Measurements from ENCODE around the gene PRKAR2B.
"Not testable (repeated sequence)": the region's sequence is repeated elsewhere in the genome, so short reads cannot be mapped to it uniquely, and the experiment has no call there.

PRKAR2B gene

DNA sequence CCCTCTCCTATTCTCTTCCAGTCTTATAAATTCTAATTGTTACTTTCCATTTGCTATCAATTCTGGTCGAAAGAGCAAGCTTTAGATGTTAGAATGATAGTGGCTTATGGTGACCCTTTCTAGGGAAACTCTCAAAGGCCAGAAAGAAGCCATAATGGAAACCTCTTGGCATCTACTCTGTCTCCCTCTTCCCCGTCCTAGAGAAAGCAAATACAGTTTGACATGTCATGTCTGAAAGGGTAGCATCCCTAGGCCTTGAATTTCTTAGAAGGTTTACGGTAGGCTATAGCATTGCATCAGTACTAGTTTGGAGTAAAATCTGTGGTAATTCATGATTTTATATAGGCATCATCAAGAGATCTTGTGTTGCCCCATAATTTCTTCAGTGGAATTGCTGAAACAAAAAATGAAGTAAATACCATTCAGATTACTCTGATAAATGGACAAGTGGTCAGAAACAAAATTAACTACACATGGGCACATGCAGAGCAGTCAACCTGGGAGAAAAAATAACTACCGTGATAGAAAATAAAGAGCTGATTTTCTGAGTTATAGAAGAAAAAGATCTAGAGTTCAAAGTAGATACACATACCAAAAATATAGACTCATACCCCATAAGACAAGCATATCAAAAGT lies 4.4 kb downstream of the PRKAR2B start:
- DNase-seq: no peak

DNA sequence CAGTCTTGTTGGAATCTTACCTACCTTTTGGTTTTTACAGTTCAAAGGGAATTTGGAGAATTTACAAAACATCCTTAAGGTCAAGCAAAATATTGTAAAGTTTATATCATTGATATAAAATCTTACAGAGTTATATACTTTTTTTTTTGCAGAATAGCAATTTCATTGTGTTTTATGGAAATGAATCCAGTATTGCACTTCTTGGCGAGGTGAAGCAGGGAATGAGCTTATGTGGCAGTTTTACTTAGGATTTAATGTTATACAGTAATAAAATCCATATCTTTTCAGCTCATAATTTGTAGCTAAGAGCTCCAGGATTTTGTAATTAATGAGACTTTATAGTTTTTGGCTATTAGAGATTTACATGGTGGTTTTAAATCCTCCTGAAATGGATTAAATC lies 5.0 kb downstream of the PRKAR2B start:
- no peak for DNase-seq

DNA sequence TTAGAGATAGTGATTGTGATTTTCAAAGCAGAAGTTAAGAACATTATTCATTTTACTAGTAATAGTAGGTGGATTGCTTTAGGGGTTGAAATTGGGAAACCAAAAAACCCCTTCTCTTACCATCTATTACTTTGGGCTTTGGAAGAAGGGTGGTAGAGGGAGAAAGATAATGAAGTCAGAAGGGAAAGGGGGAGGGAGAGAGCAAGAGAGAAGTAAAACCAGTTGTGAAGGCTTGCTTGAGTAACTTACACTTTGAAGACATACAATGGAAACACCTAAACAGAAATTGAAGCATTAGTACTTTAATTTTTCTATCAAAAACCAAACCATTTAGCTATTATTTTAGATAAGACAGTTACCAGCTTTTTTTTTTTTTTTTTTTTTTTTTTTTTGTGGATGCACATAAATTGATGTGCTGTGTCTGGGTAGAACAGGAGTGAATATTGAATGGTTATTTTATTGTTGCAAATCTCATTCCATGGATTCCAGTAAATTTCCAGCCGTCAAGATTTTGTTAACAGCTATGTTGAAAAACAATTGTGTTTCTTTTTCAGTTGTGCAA lies 5.5 kb downstream of the PRKAR2B start:
- DNase-seq: no peak

DNA sequence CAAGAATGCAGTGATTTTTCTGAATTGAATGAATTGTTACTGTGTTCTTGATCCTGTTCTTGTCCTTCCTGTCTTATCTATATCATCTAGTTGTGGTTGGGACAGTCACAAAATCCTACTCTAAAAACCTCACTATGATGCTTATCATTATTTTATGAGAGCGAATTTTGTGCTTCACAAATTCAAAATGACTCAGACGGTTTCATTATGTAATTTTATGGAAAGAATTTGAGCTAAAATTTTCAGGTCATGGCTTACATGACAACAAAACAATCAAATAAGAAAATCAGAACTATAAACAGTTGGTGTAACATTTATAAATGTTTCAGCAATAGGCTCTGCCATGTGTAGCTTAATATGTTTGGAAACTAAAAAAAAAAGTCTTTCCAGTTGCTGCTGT lies 6.9 kb downstream of the PRKAR2B start:
- DNase-seq: peak in 1 of 5 experiments; percentile 48

DNA sequence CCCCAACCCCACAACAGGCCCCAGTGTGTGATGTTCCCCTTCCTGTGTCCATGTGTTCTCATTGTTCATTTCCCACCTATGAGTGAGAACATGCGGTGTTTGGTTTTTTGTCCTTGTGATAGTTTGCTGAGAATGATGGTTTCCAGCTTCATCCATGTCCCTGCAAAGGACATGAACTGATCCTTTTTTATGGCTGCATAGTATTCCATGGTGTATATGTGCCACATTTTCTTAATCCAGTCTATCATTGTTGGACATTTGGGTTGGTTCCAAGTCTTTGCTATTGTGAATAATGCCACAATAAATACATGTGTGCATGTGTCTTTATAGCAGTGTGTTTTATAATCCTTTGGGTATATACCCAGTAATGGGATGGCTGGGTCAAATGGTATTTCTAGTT lies 10.5 kb downstream of the PRKAR2B start:
- DNase-seq: not testable (repeated sequence)

DNA sequence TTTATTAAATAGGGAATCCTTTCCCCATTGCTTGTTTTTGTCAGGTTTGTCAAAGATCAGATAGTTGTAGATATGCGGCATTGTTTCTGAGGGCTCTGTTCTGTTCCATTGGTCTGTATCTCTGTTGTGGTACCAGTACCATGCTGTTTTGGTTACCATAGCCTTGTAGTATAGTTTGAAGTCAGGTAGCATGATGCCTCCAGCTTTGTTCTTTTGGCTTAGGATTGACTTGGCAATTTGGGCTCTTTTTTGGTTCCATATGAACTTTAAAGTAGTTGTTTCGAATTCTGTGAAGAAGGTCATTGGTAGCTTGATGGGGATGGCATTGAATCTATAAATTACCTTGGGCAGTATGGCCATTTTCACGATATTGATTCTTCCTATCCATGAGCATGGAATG lies 11.6 kb downstream of the PRKAR2B start:
- DNase-seq: not testable (repeated sequence)

DNA sequence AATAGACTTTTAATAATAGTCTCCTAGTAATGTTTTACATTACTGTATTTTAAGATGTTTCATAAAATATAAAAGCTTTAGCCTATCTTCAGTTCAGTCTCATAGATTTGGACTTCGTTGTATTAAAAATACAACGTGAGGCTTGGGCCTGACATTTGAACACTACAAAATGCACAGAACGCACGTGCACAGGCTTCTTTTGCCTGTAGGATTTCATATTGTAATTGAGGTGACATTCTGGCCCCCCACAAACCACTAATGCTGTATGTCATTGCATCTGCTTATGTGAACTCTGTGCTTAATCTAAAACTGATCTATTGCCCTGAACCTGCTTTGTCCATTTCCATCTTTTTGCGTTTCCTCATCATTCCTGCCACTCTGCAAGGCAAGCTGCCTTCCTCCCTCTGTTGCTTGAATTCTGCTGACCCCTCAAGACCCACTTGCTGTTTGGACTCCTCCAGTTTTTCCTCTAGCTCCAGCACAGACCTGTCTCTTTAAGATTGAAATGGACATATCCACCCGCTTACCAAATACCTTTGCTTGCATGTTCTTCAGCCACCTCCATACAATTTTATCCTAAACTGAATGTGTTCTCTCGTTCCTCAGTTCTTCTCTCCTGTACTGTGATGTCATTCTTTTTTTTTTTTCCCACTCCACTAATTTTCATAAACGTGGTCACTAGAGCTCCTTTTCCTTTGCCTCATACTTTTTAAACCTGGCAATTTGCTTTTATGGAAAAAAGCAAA lies 12.4 kb downstream of the PRKAR2B start:
- no peak for DNase-seq

DNA sequence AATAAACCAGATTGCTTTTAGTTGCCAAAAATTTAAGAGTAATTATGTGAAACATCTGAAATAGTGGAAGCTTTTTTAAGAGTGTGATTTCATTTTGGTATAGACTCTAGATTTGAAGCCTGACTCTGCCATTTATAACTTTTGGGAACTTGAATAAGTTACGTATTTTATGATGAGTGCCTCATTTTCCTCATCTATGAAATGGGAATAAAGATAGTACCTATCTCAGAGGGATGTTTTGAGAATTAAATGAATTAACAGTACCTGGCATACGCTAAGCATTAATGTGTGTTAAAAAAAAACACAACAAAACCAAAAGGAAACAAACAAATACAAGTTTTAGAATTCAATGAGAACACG lies 12.9 kb downstream of the PRKAR2B start:
- DNase-seq: no peak

DNA sequence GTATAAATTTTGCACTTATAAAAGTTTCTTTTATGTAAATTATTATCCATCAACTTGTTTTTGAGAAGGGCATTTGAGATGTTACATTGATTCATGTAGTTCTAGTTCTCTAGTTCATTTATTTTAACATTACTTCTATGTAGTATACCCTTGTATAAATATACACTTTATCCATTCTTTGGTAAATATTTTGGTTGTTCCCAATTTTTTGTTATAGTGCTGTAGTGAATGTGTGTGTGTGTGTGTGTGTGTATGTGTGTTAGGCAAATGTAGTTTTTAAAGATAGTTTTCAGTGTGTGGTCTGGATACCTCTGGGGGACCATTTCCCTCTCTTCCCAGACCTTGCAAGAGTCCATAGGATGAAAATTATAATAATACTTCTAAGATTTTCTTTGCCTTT lies 15.0 kb downstream of the PRKAR2B start:
- DNase-seq: no peak

DNA sequence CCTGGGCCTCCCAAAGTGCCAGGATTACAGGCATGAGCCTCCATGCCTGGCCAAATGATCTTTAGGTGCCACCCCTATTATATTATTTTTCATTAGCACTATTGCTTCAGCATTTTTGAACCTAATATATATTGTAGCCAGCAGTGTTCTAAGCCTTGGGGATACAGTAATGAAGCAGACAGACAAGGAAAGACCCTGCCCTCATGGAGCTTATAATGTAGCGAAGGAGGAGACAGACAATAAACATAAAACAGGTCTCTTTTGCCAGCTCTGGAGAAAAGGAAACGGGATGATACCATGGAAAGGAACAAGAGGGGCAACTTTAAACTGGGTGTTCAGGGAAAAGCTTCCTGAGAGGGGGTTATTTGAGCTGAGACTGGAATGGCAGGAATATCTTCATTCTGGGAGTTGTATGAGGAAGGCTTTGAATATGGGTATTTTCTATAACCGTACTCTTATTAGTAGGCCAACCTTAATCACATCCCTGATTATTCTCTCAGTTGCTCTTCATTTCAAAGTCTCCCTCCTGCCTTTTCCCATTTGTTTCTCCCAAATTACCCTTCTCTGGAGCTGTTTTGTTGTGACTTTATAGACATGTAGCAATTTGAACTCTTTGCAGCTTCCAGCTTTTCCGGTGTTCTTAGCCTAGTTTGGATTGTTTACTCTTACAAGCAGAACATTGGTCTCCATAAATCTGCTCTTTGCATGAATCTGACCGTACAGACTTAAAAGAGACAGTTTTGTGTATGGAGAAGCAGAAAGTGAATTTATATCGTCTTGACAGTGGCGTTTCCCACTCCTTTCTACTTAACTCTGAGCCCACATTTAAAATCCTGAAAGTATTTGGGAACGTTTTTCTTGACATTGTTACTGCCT lies 19.0 kb downstream of the PRKAR2B start:
- DNase-seq: no peak

DNA sequence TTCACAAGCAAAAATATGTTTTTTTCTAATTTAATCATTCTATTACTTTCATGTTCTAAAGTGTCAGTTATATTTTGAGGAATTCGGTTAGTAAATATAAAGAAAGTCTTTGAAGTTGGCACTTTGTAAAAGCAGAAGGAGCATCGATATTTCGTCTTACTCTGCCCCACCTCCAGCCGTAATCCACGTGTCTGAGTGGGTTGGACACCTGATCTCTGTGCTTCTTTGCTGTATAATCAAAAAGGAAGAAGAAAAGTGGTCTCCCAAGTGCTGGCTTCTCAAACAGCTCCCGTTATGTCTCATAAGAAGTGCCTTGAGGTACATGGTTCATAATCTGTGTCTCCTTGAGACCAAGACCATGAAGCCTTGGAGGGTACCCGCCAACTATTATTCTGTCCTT lies 19.8 kb downstream of the PRKAR2B start:
- no peak for DNase-seq

DNA sequence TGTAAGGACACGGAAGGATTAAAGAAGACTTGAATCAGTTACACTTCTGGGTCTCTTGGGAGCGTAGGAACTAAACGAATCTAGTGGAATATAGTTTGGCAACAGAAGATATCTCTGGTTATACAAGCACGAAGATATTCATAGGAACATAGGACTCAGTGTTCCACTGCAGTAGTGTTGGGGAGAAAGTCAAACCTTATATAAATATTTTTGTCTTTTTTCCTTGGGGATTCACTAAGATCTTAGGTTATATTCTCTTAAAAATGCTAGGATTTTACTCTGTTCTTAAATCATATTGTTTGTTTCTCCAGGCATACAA lies 21.4 kb downstream of the PRKAR2B start:
- no peak for DNase-seq

DNA sequence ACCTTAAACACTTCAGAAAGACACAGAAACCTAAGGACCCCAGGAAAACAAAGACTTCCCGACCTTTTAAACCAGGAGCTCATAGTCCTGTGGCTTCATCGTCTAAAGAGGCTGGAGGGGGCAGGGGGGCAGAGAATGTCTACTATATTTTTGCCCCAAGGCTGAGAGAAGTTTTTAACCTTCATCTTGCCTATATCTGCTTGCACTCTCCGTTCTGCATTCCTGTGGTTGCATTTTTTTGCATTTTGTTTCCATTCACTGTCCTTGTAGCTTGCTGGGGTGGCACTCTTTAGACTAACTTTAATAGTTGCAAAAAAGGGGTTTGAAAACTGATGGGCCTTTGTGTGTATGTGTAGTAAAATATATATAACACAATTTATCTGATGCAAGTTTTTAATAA lies 23.7 kb downstream of the PRKAR2B start:
- DNase-seq: no peak

DNA sequence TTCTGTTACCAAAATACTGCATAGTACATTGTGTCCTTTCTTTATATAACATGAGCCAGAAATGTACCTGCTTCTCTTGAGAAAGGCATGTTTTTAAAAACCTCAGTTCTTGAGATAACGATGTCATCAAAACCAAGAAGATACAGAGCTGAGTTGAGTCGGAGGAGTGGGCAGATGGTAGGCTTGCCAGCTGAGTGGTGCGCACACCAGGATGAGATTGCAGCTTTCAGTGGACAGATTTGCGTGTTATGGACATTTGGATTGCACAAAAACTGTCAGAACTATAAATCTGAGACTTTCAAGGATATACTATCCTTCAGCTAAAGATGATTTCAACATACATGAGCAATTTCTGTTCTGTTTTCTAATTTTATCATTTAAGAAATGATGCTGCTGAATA lies 25.0 kb downstream of the PRKAR2B start:
- DNase-seq: peak in 1 of 5 experiments; percentile 3

DNA sequence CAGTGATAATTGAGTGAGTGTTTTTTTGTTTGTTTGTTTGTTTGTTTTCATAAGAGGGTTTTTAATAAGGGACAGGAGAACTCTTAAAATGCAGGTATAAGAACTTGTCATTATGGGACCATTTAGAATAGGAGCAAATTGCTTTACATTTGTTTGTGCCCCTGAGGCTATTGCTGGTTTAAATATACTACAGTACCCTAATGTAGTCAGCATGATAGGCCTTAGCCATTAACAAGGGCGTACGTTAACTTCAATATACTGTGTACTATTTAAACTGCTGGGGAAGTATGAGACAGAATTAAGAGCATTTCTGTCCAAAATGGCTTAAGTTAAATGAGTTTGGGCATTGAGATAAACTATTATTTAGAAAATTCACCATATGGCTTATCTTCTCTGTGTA lies 26.2 kb downstream of the PRKAR2B start:
- no peak for DNase-seq

DNA sequence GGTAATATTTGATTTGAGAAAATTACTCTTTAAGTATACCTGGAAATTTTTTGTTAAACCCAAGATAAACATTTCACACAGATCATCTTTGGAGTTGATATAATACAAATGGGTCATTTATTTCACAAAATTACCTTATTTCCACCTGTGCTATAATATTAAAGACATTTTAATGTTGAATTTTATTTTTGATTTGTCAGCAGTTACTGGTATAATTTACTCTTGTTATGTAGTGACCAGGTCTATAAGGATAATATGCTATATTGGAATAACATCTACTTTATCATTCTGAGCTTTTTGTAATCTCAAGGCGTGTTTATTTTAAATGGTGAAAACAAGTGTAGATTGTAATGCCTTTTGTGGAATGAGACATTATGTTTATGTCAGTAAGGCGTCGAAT lies 26.6 kb downstream of the PRKAR2B start:
- DNase-seq: no peak

DNA sequence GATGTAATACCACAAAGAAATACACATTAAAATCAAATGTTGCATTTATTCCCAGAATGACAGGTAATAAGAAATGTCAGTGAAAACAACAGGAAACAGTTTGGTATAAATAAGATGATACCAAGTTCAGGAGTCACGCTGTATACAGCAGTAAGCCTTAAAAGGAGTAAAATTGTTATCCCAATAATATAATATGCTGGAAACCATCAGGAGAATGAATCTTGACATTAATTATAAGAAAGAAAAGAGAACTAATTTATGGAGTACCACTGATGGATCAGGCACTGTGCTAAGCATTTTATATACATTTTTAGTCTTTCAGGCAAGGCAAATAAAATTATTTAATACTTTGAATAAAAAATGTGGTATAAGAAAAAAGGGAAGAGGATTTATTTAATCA lies 27.6 kb downstream of the PRKAR2B start:
- no peak for DNase-seq

DNA sequence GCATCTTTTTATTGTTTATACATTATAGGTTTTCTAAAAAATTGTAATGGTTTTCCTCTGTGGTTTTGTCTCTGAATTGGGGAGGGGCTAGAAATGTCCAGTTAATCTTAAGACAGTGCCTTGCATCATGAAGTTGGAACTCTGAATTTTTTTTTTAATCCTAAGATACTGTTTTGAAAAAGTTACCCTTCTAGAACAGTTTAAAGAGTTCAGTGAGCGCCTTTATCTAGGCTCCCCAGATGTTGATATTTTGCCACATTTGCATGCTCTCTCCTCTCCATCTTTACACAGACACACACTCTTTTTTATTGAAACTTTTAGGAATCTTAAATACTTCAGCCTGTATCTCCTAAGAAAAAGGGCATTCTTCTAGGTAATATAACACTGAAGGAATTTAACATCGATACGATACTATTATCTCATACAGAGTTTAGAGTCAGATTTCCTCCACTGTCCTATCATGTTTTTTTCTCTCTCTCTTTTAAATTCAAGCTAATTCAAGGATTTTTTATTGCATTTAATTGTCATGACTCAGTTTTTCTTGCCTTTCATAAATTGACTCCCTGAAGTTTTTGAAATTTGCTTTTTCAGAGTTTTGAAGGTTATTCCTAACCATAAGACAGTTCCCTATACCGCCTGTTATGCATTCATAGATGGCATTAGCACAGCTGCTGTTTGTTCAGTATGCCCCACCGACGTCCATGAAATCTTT lies 31.5 kb downstream of the PRKAR2B start:
- no peak for DNase-seq

DNA sequence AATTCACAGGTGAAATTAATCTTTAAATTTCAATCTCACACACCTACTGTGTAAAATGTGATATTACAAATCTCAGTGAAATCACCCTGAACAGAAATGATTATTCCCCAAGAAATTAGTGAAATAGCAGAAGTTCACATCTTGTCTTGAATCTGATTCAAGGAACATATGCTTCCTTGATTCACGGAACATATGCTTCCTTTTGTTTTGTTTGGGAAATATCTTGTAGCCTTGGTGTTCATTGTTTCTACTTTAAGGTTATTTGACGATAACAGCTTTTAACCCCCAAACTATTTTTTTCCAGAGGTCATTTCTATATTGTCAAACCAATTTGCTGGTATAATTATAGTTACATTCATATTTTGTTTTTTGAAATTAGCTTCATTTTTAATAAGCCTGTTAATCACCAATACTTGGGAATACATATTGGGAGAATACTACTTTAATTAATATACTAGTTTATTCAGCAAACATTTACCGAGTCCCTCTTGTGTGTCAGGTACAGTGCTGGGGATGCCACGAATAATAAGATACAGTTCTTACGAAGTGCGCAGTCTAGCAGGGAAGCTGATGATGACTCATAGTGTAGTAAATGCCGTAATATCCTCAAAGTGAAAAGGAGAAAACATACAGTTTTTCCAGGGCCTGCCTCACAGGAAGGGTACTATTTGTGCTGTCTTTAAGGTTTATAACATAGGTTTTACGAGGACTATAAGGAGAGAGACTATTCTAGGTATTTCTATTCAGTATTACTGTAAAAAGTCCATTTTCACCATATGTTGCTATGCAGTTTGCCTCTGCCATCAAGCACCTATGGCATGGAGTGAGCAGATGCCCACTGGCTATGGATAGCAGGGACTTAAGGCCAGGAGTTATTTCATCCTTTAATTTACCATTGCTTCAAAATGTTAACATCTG lies 32.5 kb downstream of the PRKAR2B start:
- no peak for DNase-seq

DNA sequence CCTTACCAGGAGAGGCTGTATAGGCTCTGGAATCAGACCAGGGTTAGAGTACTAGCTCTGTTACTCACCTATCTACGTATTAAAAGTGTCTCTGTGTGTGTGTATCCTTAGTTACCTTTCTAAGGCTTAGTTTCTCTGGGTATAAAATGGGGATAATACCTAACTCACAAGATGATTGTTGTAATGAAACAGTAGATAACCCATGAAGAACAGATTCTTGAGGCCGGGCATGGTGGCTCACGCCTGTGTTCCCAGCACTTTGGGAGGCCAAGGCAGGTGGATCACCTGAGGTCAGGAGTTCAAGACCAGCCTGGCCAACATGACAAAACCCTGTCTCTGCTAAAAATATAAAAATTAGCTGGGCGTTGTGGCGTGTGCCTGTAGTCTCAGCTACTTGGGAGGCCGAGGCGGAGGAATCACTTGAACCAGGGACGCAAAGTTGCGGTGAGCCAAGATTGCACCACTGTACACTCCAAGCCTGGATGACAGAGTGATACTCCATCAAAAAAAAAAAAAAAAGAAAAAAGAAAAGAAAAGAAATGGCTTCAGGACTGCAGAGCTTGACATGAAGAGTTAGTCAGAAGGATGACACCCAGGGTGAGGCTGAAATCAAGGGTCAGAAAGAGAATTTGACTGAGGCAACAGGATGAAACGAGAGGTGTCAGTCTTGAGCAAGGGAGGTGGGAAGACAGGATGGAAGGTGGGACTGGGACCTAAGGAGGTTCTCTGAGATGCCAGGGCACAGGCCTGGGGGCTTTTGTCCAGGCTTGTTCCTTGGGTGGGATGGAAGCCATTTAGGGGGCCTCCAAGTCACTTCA lies 33.4 kb downstream of the PRKAR2B start:
- no peak for DNase-seq

DNA sequence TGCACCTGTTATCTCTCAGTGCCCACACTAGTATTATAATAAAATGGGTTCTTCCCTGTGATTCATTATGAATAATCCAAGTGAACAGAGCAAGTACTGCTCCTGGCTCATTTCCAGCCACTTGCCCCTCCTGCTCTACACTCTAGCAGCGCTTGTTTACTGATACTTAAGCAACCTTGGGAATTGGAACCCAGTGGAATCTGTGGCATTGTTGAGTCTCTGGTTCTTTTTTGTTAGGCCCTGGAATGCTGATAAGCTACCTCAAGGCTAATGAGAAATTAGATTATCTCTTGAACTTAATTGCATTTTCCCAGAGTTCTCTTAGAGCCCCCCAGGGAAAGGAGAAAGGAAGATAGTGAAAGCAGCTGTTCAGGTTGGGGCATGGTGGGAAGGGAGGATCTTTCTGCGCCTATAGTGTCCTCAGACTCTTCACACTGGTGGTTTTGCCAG lies 34.0 kb downstream of the PRKAR2B start:
- no peak for DNase-seq

Data from T-helper 2 cell (primary cell).